Breast epithelium (tissue), 4 donors: ENCODE measurements around the gene P2RX2. TPM values are rescaled to one million over a fixed set of nuclear protein-coding genes. Genes with fewer than 3 reads are reported as not detected.

Experiments
- DNase-seq, 2 donors: peaks; one replicate each; pipeline ENCODE4 v3.0.0-alpha.2; 2019; ENCODE audit warnings: low spot score in 2 of 2
- H3K27ac ChIP-seq, 2 donors: fragments of 200-600 bp; sonication (generic) in 1 of 2; one replicate each; pipeline ENCODE4 v1.5.1; 2016 to 2019; ENCODE audit warnings: mild to moderate bottlenecking in 1 of 2
- H3K27me3 ChIP-seq, 2 donors: fragments of 200-600 bp; sonication (generic) in 1 of 2; one replicate each; pipeline versions ENCODE4 v1.5.1 to v1.6.0; 2017 to 2019; ENCODE audit warnings: control low read depth in 1 of 2, mild to moderate bottlenecking in 1 of 2
- H3K36me3 ChIP-seq: fragments of 200-600 bp; one replicate; pipeline ENCODE4 v1.5.1; 2019
- H3K4me1 ChIP-seq, 2 donors: fragments of 200-600 bp; sonication (generic); one replicate each; pipeline ENCODE4 v1.5.1; 2016 to 2019; ENCODE audit warnings: control low read depth in 1 of 2
- H3K4me3 ChIP-seq, 3 donors: fragments of 200-600 bp; sonication (generic); 1 replicate in 2 of 3; 2 replicates in 1 of 3; pipeline ENCODE4 v1.5.1; 2016 to 2019; ENCODE audit warnings: mild to moderate bottlenecking in 3 of 3, moderate library complexity in 2 of 3
- H3K9me3 ChIP-seq, 2 donors: fragments of 200-600 bp; sonication (generic) in 1 of 2; one replicate each; pipeline ENCODE4 v1.5.1; 2016 to 2019; ENCODE audit warnings: control low read depth in 1 of 2
- CTCF ChIP-seq, 3 donors: fragments of 450-650 bp; IDR thresholded peaks; one replicate each; pipeline ENCODE4 v1.5.1; 2016 to 2017; ENCODE audit warnings: antibody characterized with exemption in 3 of 3, mild to moderate bottlenecking in 3 of 3, moderate library complexity in 3 of 3
- POLR2A ChIP-seq: fragments of 450-650 bp; IDR thresholded peaks from one replicate; pipeline ENCODE4 v1.6.1; 2016; ENCODE audit warnings: antibody characterized with exemption, mild to moderate bottlenecking, moderate library complexity
- POLR2AphosphoS5 ChIP-seq, 3 donors: sonication (generic); formaldehyde crosslinking; IDR thresholded peaks; one replicate each; pipeline ENCODE4 v1.6.1; 2017; ENCODE audit warnings: antibody characterized with exemption in 3 of 3
- intact Hi-C: fragments of 100-400 bp; cut with DNase I; formaldehyde crosslinking; loops from one replicate; pipeline ENCODE4 v1.15.1; 2023; ENCODE audit warnings: low total_unique reads
- total RNA-seq, 3 donors: library from RNA; depleted of rRNA; stranded (reverse); fragments of >200 nt; gene quantifications; one replicate each; pipeline ENCODE4 v1.1.0, GENCODE V29; 2016

Gene P2RX2
- total RNA-seq, 3 donors from 2014 or later, result 0.29 to 0.48 TPM; not detected in 1

- H3K27me3 ChIP-seq, result no peaks in the 10 kb centered on the region
- H3K4me3 ChIP-seq, result no peak overlapping the region
- intact Hi-C loops, result no loop called here
- H3K36me3 ChIP-seq, result peaks cover 10% of the 10 kb centered on the region
- no peak for DNase-seq
- TF ChIP-seq POLR2AphosphoS5 (IDR thresholded peaks at IDR 0.05) (no peak), CTCF (IDR thresholded peaks at IDR 0.05) (no peak), POLR2A (no peak)
- H3K4me1 ChIP-seq, result no peaks in the 10 kb centered on the region
- no peaks in the 10 kb centered on the region for H3K9me3 ChIP-seq
- no peak overlapping the region for H3K27ac ChIP-seq
Measured at GRCh38 chr12:132571598-132571997, 47.0 kb upstream of the P2RX2 start.

GRCh38 chr12:132572106-132572505 lies 46.5 kb upstream of the P2RX2 start:
- intact Hi-C loops, result no loop called here
- Histone ChIP-seq H3K27me3 (no peaks in the 10 kb centered on the region), H3K4me3 (no peak overlapping the region), H3K27ac (no peak overlapping the region), H3K9me3 (no peaks in the 10 kb centered on the region), H3K36me3 (peaks cover 10% of the 10 kb centered on the region), H3K4me1 (no peaks in the 10 kb centered on the region)
- no peak for DNase-seq
- no peak for TF ChIP-seq CTCF (IDR thresholded peaks at IDR 0.05)
- no peak for TF ChIP-seq POLR2A
- no peak for TF ChIP-seq POLR2AphosphoS5 (IDR thresholded peaks at IDR 0.05)

- intact Hi-C loops, result no loop called here
- no peaks in the 10 kb centered on the region for H3K4me1 ChIP-seq
- no peak overlapping the region for H3K27ac ChIP-seq
- TF ChIP-seq CTCF (IDR thresholded peaks at IDR 0.05), result no peak
- TF ChIP-seq POLR2A, result no peak
- no peak for TF ChIP-seq POLR2AphosphoS5 (IDR thresholded peaks at IDR 0.05)
- H3K4me3 ChIP-seq, result no peak overlapping the region
- H3K36me3 ChIP-seq, result peaks cover 10% of the 10 kb centered on the region
- no peaks in the 10 kb centered on the region for H3K27me3 ChIP-seq
- no peak for DNase-seq
- no peaks in the 10 kb centered on the region for H3K9me3 ChIP-seq
Measured at GRCh38 chr12:132572801-132573760, 45.5 kb upstream of the P2RX2 start.

DNA sequence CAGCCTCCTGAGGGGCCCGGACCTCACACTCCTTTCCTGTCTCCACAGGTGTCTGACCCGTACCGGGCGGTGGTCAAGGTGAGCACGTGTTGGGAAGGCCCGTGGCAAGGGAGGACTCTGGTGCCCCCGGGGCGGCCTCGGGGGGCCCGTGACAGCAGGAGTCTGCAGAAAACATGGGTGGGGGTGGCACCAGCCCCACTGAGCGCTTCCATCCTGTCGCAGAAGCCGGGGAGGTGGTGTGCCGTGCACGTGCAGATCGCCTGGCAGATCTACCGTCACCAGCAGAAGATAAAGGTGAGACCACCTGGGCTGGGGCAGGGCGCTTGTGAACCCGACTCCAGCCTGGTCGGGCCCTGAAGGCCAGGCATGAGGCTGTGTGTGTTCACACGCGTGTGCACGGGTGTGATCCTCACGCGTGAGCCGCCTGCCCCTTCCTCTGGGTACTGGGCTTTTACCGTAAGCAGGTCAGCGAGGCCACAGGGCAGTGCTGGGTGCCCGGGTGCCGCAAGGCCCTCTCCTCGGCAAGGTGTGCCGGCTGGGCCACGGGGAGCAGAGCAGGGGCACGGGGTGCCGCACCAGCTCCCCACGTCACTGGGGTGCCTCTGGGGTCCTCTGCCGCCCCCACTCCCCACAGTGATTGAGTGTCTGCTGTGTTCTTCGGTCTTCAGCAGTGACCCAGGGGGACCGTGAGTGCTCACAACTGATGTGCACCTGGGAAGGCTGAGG lies 44.1 kb upstream of the P2RX2 start:
- no peak for TF ChIP-seq POLR2A
- TF ChIP-seq POLR2AphosphoS5 (IDR thresholded peaks at IDR 0.05), result no peak
- TF ChIP-seq CTCF (IDR thresholded peaks at IDR 0.05), result no peak
- Histone ChIP-seq H3K36me3 (peaks cover 10% of the 10 kb centered on the region), H3K27me3 (no peaks in the 10 kb centered on the region), H3K27ac (no peak overlapping the region), H3K4me1 (no peaks in the 10 kb centered on the region), H3K4me3 (no peak overlapping the region), H3K9me3 (no peaks in the 10 kb centered on the region)
- no peak for DNase-seq
- intact Hi-C loops, result no loop called here

GRCh38 chr12:132575661-132576060 lies 42.9 kb upstream of the P2RX2 start:
- no peaks in the 10 kb centered on the region for H3K4me1 ChIP-seq
- H3K27me3 ChIP-seq, result no peaks in the 10 kb centered on the region
- H3K36me3 ChIP-seq, result peaks cover 10% of the 10 kb centered on the region
- intact Hi-C loops, result no loop called here
- DNase-seq, result no peak
- TF ChIP-seq POLR2A, result no peak
- no peak for TF ChIP-seq POLR2AphosphoS5 (IDR thresholded peaks at IDR 0.05)
- no peak for TF ChIP-seq CTCF (IDR thresholded peaks at IDR 0.05)
- H3K27ac ChIP-seq, result no peak overlapping the region
- H3K9me3 ChIP-seq, result no peaks in the 10 kb centered on the region
- H3K4me3 ChIP-seq, result no peak overlapping the region
